K562 (cell line): ENCODE data around the gene GMEB1. TPM values are rescaled to one million over a fixed set of nuclear protein-coding genes. Genes with fewer than 3 reads are reported as not detected.

Experiments
- CGGBP1 ChIP-seq: fragments of 250-450 bp; sonication (Bioruptor Pico); IDR thresholded peaks from 2 replicates; pipeline ENCODE4 v1.9.0; 2021; ENCODE audit warnings: mild to moderate bottlenecking
- ELF2 ChIP-seq: fragments of 250-450 bp; sonication (Bioruptor Pico); IDR thresholded peaks from 2 replicates; pipeline ENCODE4 v1.5.0; 2021; ENCODE audit warnings: mild to moderate bottlenecking
- ESRRB ChIP-seq: fragments of 250-450 bp; sonication (Bioruptor Pico); IDR thresholded peaks from 2 replicates; pipeline ENCODE4 v1.5.0; 2020; ENCODE audit warnings: mild to moderate bottlenecking, moderate library complexity, borderline replicate concordance
- FIP1L1 ChIP-seq: fragments of 200-400 bp; formaldehyde crosslinking; IDR thresholded peaks from 2 replicates; pipeline ENCODE4 v1.6.1; 2018; ENCODE audit warnings: mild to moderate bottlenecking, low read depth, low read length; ENCODE audit not compliant: poor library complexity, severe bottlenecking
- HMGN3 ChIP-seq: IDR thresholded peaks from 2 replicates; pipeline ENCODE4 v1.6.1; 2011; ENCODE audit warnings: borderline replicate concordance, low read depth, mild to moderate bottlenecking, mixed read lengths, low read length; ENCODE audit not compliant: insufficient read length; ENCODE audit errors: extremely low read depth
- HNRNPLL ChIP-seq: fragments of 200-400 bp; formaldehyde crosslinking; IDR thresholded peaks from 2 replicates; pipeline ENCODE4 v1.6.1; 2017; ENCODE audit warnings: low read length, low read depth, mild to moderate bottlenecking; ENCODE audit not compliant: poor library complexity, severe bottlenecking
- PTRF ChIP-seq: fragments of 450-650 bp; IDR thresholded peaks from 2 replicates; pipeline ENCODE4 v1.6.1; 2016; ENCODE audit warnings: mild to moderate bottlenecking, missing genetic modification characterization, missing compliant biosample characterization
- SREBF1 ChIP-seq: fragments of 150-350 bp; IDR thresholded peaks from 2 replicates; pipeline ENCODE4 v1.6.1; 2014; ENCODE audit warnings: antibody characterized with exemption, low read depth, low read length, borderline replicate concordance
- ZNF239 ChIP-seq: fragments of 250-450 bp; sonication (Bioruptor Pico); IDR thresholded peaks from 2 replicates; pipeline ENCODE4 v1.4.0; 2020; ENCODE audit warnings: mild to moderate bottlenecking
- polyA plus RNA-seq, 8 experiments: library from polyadenylated mRNA; depleted of rRNA in 4 of 8; stranded (reverse) in 5 of 8; unstranded in 3 of 8; fragments of >200 nt; fragmentation: Nextera tagmentation in 2 of 8; fragmentation: Illumina TruSeq in 1 of 8; extraction: Ambion mirVana in 2 of 8; extraction: Trizol in 1 of 8; gene quantifications; 2 replicates each; pipeline versions ENCODE4 v1.2.1 to v1.2.3, GENCODE V29; 2011 to 2014; ENCODE audit warnings: inconsistent platforms in 1 of 8, missing spikeins in 1 of 8
- total RNA-seq, 7 experiments: library from RNA; depleted of rRNA in 6 of 7; stranded (reverse); fragments of >200 nt in 6 of 7; fragmentation: Illumina TruSeq in 2 of 7; extraction: Trizol in 2 of 7; gene quantifications; 2 replicates each; pipeline versions ENCODE4 v1.2.1 to v1.2.3, GENCODE V29; 2011 to 2021; ENCODE audit warnings: low replicate concordance in 1 of 7
- TF ChIP-seq, protein P1 (sequence below), 2 experiments: fragments of 450-650 bp in 1 of 2; sonication (generic) in 1 of 2; formaldehyde crosslinking in 1 of 2; IDR thresholded peaks; 2 replicates each; pipeline versions ENCODE4 v1.7.1 to v1.9.0; 2016 to 2022; ENCODE audit warnings: inconsistent platforms in 1 of 2, mild to moderate bottlenecking in 1 of 2, missing genetic modification reagents in 1 of 2
- TF ChIP-seq, protein P2 (sequence below): fragments of 250-450 bp; sonication (Bioruptor Pico); IDR thresholded peaks from 2 replicates; pipeline ENCODE4 v1.8.0; 2022; ENCODE audit warnings: moderate library complexity, mild to moderate bottlenecking, inconsistent platforms

Gene GMEB1
- total and polyA plus RNA-seq, 9 of the 15 experiments (the other 6 are each of a cell fraction or from before 2014, with no cell fraction given): 6.6 to 17.5 (median 8.5) TPM

- TF ChIP-seq, protein P1, sequence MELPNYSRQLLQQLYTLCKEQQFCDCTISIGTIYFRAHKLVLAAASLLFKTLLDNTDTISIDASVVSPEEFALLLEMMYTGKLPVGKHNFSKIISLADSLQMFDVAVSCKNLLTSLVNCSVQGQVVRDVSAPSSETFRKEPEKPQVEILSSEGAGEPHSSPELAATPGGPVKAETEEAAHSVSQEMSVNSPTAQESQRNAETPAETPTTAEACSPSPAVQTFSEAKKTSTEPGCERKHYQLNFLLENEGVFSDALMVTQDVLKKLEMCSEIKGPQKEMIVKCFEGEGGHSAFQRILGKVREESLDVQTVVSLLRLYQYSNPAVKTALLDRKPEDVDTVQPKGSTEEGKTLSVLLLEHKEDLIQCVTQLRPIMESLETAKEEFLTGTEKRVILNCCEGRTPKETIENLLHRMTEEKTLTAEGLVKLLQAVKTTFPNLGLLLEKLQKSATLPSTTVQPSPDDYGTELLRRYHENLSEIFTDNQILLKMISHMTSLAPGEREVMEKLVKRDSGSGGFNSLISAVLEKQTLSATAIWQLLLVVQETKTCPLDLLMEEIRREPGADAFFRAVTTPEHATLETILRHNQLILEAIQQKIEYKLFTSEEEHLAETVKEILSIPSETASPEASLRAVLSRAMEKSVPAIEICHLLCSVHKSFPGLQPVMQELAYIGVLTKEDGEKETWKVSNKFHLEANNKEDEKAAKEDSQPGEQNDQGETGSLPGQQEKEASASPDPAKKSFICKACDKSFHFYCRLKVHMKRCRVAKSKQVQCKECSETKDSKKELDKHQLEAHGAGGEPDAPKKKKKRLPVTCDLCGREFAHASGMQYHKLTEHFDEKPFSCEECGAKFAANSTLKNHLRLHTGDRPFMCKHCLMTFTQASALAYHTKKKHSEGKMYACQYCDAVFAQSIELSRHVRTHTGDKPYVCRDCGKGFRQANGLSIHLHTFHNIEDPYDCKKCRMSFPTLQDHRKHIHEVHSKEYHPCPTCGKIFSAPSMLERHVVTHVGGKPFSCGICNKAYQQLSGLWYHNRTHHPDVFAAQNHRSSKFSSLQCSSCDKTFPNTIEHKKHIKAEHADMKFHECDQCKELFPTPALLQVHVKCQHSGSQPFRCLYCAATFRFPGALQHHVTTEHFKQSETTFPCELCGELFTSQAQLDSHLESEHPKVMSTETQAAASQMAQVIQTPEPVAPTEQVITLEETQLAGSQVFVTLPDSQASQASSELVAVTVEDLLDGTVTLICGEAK (IDR thresholded peaks at IDR 0.05): peak; percentile 62
- TF ChIP-seq, protein P1 (CRISPR knock-in tag; IDR thresholded peaks at IDR 0.05): no peak
- peak; percentile 15 for TF ChIP-seq CGGBP1
- no peak for TF ChIP-seq PTRF
- TF ChIP-seq ESRRB (CRISPR knock-in tag): no peak
- TF ChIP-seq FIP1L1: peak; percentile 99
- 0 out of 2 replicates have a peak, but pooled peaks have one; percentile 12 for TF ChIP-seq ZNF239
- no peak for TF ChIP-seq SREBF1
- TF ChIP-seq HMGN3: peak; percentile 93
- TF ChIP-seq ELF2 (CRISPR knock-in tag): peak; percentile 98
- peak; percentile 79 for TF ChIP-seq HNRNPLL
- TF ChIP-seq, protein P2, sequence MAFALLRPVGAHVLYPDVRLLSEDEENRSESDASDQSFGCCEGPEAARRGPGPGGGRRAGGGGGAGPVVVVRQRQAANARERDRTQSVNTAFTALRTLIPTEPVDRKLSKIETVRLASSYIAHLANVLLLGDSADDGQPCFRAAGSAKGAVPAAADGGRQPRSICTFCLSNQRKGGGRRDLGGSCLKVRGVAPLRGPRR (CRISPR knock-in tag): no peak
Measured at GRCh38 chr1:28736450-28737306, 68.1 kb downstream of the GMEB1 start, which contains the start of gene YTHDF2 (continued).
